ENCODE measurements around the gene B4GALNT3. TPM values are rescaled to one million over a fixed set of nuclear protein-coding genes. Genes with fewer than 3 reads are reported as not detected.
"Not testable (repeated sequence)": the region's sequence is repeated elsewhere in the genome, so short reads cannot be mapped to it uniquely, and the experiment has no call there.

Gene B4GALNT3
- total RNA-seq, 1 experiment from 2014 or later, result 0.06 TPM

DNA sequence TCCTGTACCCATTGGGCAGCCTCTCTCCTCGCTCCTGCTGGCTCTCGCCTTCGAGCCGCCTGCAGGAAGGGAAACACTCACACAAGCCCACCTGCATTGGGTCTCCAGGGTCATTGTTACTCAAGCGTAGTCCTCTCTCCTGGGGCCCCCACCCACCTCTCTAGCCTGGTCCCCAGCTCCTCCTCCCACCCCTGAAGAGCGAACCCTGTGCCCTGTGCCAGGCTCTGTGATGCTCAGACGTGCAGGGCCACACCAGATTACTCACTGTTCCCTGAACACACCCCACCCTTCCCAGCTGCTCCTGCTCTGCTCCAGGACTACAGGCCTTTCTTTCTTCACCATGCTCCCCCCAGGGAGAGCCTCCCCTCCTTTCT, 115.4 kb downstream of the B4GALNT3 start:
- peak; percentile 57 for DNase-seq (ENCODE audit: low read depth)

- DNase-seq (ENCODE audit: low read depth), result peak; percentile 70
These were observed 116.3 kb downstream of the B4GALNT3 start for GRCh38 chr12:575948-576614.

DNA sequence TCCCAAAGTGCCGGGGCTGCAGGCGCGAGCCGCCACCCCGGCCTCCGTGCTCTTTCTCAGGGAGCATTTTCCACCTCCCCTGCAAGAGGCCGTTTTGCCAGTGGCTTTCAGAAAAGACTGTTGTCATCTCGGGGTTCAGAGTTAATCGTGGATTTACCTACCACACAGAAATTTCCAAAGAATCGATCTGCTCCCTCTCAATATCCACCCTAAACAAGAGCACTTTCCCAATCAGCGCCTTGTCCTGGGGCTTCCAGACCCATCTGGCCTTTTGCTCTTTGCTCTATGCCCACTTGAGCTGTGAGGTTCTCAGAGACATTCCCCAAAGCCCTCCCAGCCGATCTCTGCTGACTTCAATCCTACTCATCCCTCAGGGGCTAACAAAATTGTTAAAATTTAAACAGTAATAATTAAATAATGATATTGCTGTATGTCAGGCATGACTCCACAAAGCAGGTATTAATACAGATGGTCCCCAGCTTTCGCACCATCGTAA, 116.9 kb downstream of the B4GALNT3 start:
- no peak for DNase-seq (ENCODE audit: low read depth)

DNA sequence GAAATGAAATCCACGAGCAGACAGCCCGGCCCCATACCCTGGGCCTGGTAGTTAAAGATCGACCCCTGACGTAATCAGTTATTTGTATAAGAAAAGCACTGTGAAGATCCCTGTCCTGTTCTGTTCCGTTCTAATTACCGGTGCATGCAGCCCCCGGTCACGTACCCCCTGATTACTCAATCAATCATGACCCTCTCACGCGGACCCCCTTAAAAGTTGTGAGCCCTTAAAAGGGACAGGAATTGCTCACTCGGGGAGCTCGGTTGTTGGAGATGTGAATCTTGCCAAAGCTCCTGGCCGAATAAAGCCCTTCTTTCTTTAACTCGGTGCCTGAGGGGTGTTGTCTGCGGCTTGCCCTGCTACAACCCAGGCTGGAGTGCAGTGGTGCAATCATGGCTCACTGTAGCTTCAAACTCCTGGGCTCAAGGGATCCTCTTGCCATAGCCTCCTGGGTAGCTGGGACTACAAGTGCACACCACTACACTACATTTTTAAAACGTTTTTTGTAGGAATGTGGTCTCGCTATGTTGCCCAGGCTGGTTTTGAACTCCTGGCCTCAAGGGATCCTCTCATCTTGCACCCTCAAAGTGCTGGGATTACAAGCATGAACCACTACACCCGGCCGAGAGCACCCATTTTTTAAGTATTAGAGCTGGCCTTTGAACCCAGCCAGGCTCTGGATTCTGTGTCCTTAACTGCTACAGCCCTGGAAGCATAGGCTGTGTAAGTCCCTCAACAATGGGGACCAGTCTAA, 118.4 kb downstream of the B4GALNT3 start:
- DNase-seq (ENCODE audit: low read depth), result not testable (repeated sequence)

- no peak for DNase-seq (ENCODE audit: low read depth)
These were observed 119.1 kb downstream of the B4GALNT3 start for GRCh38 chr12:578748-579419.

DNA sequence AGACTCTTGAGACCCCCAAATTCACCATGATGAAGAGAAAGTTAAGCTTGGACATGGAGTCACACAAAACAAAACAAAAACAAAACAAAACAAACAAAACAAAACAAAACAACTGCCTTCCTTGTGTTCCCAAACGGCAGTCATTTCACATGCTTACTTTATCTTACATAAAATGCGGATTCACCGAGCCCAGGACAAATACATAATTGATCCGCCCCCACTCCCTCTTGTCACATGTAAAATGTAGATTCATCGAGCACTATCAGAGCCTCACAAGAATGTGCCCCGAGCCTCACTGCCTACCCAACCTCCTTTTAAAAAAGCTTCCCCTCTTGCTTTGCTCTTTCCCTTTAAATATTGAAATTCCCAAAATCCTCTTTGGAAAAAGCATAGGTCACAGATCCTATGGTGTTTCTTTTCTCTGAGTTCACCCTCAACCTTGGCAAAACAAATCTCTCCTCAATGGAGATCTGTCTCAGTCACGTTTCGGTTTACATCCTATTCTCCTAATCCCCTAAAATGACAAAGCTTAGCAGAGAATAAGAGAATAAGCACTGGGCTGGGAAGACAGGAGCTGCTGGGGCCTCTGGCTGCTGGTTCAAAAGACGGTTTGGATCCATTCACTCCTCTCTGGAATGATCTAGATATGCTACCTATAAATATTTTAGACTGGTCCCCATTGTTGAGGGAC, 119.8 kb downstream of the B4GALNT3 start:
- no peak for DNase-seq (ENCODE audit: low read depth)

DNA sequence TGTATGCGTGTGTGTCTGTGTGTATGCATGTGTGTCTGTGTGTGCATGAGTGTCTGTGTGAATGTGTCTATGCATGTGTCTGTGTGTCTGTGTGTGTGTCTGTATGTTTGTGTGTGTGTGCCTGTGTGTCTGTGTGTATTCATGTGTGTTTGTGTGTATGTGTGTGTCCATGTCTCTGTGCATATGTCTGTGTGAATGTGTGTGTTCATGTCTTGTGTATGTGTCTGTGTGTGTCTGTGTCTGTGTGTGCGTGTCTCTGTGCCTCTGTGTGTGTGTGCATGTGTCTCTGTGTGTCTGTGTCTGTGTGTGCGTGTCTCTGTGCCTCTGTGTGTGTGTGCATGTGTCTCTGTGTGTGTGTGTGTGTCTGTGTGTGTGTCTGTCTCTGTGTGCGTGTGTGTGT, 121.1 kb downstream of the B4GALNT3 start:
- DNase-seq (ENCODE audit: low read depth), result no peak

DNA sequence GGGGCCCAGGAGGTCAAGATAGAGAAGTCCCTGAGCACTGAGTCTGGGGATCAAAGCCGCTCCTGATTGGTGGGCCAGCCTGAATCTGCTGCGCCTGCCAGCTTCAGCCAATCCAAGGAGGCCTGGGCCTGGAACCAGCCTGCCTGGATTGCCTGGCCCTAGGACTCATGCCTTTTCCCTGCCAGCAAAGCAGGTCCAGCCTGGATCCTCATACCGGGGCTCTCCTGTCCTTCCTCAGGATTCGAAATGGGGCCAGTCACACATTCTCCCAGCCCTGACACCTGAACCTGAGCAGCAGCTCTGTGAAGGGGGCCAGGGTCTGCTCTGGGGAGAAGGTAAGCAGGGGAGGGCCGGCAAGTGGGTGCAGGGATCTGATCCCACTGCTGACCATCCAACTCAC, 121.6 kb downstream of the B4GALNT3 start:
- DNase-seq (ENCODE audit: low read depth), result no peak

- DNase-seq (ENCODE audit: low read depth), result no peak
These were observed 122.0 kb downstream of the B4GALNT3 start for GRCh38 chr12:581746-582145.

DNA sequence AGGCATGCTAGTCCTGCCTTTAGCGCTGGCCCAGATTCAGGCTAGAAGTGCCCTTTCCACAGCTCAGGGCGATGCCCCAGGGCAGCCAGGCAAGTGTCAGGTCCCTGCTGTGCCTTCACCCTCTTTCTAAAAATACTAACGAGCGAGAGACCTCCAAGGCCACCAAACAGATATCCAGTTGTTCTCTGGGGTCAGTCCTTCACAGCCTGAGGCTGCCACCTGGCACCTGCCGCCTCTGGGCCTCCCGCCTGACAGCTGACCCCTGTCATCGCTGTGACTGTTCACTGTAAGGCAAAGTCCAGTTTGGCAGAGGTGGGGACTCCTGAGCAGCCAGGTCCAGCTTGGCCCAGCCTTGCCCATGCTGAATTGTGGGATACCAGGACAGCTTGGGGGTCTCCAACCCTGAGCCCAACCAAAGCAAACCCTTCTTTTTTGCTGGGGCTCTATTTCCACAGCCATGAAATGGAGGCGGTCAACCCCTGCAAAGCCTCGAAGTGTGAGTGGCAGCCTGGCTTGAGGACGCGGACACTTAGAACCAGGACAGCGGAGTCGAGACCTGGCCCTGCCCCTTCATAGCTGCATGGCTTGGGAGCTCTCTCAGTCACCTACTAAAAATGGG, 123.6 kb downstream of the B4GALNT3 start:
- no peak for DNase-seq (ENCODE audit: low read depth)

GRCh38 chr12:585062-586061, 125.6 kb downstream of the B4GALNT3 start:
- no peak for DNase-seq (ENCODE audit: low read depth)

GRCh38 chr12:586318-587071, 126.8 kb downstream of the B4GALNT3 start:
- DNase-seq (ENCODE audit: low read depth), result no peak

DNA sequence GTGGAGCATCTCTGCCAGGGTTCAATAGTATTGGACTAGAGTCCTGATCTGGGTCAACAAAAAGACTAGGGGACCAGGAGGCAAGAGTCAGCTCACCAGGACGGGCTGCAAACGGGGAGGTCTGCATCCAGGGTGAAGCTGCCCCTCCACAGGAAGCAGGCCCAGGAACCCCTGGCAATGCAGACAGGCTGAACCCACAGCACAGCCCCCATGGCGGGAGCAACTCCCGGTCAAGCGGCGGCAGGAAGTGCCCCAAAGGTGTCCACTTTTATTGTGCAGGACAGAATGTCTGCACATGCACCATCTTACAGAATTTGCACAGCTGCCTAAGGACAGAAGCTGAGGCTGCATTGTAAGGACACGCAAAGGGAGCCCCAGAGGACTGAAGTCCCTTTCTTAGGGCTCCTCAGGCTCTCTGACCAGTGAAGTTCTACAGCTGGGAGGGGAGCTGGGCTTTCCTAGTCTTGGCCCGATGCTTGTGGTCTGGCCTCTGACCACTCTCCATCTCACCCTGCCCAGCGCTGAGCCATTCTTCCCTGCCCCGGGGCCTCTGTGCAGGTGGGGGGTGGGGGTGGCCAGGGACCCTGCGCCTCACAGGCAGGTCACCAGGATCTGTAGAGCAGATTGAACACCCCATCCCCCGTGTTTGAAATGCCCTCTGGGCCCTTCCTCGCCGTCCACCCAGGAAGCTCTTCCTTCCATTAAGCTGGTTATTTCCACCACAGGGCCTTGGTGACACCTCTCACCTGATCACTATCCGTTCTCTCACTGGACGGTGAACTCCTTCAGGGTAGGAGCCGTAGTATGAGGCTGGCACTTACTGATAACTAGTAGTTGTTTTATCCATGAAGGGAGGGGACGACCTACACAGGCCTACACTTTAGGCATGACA, 127.6 kb downstream of the B4GALNT3 start:
- DNase-seq (ENCODE audit: low read depth), result no peak

- no peak for DNase-seq (ENCODE audit: low read depth)
These were observed 128.2 kb downstream of the B4GALNT3 start for GRCh38 chr12:588024-588322.

- no peak for DNase-seq (ENCODE audit: low read depth)
These were observed 128.9 kb downstream of the B4GALNT3 start for GRCh38 chr12:588646-589045.

GRCh38 chr12:590206-590750, 130.5 kb downstream of the B4GALNT3 start:
- DNase-seq (ENCODE audit: low read depth), result no peak

DNA sequence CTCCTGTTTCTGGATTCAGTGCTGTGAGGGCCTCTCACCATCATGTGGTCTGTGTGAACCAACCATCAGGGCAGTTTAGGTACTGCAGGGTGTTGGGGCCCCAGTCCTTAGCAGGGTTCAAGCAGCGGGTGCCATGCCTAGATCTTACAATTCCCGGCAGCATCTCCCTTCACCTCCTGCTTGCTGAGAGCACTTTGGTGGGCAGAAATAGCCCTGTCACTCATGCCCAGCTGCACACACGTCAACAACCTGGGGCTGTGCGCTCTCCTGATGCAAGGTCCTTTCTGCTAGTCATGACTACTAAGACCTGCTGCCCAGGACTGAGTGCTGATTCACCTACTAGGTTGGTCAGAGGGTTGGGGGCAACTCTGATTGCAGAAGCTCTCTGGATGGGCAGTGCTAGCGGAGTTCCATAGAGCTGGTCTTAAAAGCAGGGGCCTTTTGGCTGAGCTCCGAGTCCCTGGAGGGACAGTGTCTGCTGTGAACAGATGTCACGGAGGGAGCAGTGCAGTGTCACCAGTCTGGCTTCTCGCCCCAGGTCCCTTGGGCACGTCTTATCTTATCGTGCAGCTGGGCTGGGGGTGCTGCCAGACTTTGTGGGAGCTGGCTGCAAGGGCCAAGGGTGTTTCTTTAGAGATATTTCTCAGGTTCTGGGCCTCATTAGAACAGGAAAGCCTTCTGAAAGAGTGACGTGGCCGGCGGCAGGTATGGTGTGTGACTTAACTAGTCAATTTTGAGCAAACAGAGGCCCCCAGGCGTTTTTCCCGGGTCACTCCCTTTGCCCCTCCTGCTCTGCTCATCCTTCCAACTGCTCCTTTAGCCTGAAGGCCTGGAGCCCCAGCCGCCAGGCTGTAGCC, 131.7 kb downstream of the B4GALNT3 start:
- no peak for DNase-seq (ENCODE audit: low read depth)

Measured in LHCN-M2 (cell line).